K562 (cell line): ENCODE measurements around the gene MAST4. TPM values are rescaled to one million over a fixed set of nuclear protein-coding genes. Genes with fewer than 3 reads are reported as not detected.

ENCODE experiments used
- ATAC-seq: fragments of 200-7000 bp; cut with Tn5 transposase; 3 replicates; pipeline ENCODE4 v1.9.1; 2020; ENCODE audit warnings: moderate library complexity
- BruUV-seq: library from RNA; stranded (reverse); fragments of 400-500 nt; replicated peaks from 2 replicates; lab custom pipeline; 2021; lab: Mats Ljungman, UMichigan
- CTCF ChIA-PET: fragments of 300-600 bp; formaldehyde crosslinking; extraction: SDS; loops from one replicate; lab custom pipeline; 2021; ENCODE audit warnings: low intra/inter-chr PET ratio; lab: Yijun Ruan, JAX
- POLR2A ChIA-PET: fragments of 300-600, 350-650 bp; sonication (Branson Sonifier 250); formaldehyde crosslinking; extraction: SDS; loops from one replicate; lab custom pipeline; 2021; ENCODE audit warnings: antibody characterized with exemption, inconsistent platforms; lab: Yijun Ruan, JAX
- DNase-seq, 4 experiments: peaks; one replicate each; pipeline versions ENCODE4 v3.0.0 to v3.0.0-alpha.2; 2011 to 2018; ENCODE audit warnings: low spot score in 3 of 4, mixed read lengths in 3 of 4; ENCODE audit errors: extremely low read depth in 1 of 4
- FAIRE-seq: peaks from 2 replicates; lab custom pipeline; 2011; peaks lifted over from hg19 to GRCh38; lab: Jason Lieb, UNC
- H2AFZ ChIP-seq: 2 replicates; pipeline ENCODE4 v1.6.0; 2011; ENCODE audit warnings: low read depth, low read length, control low read depth, inconsistent platforms
- H3K27ac ChIP-seq: fragments of 200-600 bp; 3 replicates; pipeline ENCODE4 v1.8.0; 2011; ENCODE audit warnings: low read depth, mild to moderate bottlenecking, control low read depth, inconsistent platforms, low read length, moderate library complexity, mixed read lengths; ENCODE audit errors: extremely low read depth
- H3K27me3 ChIP-seq, 2 experiments: fragments of 300-600 bp in 1 of 2; 2 replicates in 1 of 2; 3 replicates in 1 of 2; pipeline versions ENCODE4 v1.6.0 to v1.8.0; 2011; ENCODE audit warnings: inconsistent platforms in 2 of 2, low read length in 2 of 2, mild to moderate bottlenecking in 1 of 2, mixed read lengths in 1 of 2, moderate library complexity in 1 of 2; ENCODE audit not compliant: control insufficient read depth in 2 of 2, insufficient read depth in 2 of 2
- H3K36me3 ChIP-seq: fragments of 300-600 bp; 3 replicates; pipeline ENCODE4 v1.8.0; 2011; ENCODE audit warnings: mild to moderate bottlenecking, low read length, inconsistent platforms; ENCODE audit not compliant: control insufficient read depth, insufficient read depth
- H3K4me1 ChIP-seq, 2 experiments: fragments of 200-600 bp in 1 of 2; replicated peaks in 1 of 2; 2 replicates in 1 of 2; 3 replicates in 1 of 2; pipeline versions ENCODE4 v1.5.1 to v1.8.0; 2011; ENCODE audit warnings: inconsistent platforms in 2 of 2, low read length in 2 of 2, mild to moderate bottlenecking in 1 of 2, mixed read lengths in 1 of 2, moderate library complexity in 1 of 2; ENCODE audit not compliant: control insufficient read depth in 2 of 2, insufficient read depth in 2 of 2
- H3K4me2 ChIP-seq: 2 replicates; pipeline ENCODE4 v1.6.1; 2011; ENCODE audit warnings: low read length, control low read depth, inconsistent platforms, mixed read lengths; ENCODE audit not compliant: insufficient read depth
- H3K4me3 ChIP-seq: fragments of 200-600 bp; sonication (generic), shearing (Covaris generic); 2 replicates; pipeline ENCODE4 v1.5.1; 2016; ENCODE audit warnings: control low read depth, inconsistent platforms
- H3K79me2 ChIP-seq: fragments of 200-600 bp; 3 replicates; pipeline ENCODE4 v1.8.0; 2011; ENCODE audit warnings: low read length, inconsistent platforms; ENCODE audit not compliant: control insufficient read depth, insufficient read depth
- H3K9ac ChIP-seq, 2 experiments: 2 replicates each; pipeline versions ENCODE4 v1.6.0 to v1.6.1; 2011; ENCODE audit warnings: low read depth in 2 of 2, low read length in 2 of 2, control low read depth in 1 of 2, inconsistent platforms in 1 of 2, mild to moderate bottlenecking in 1 of 2, mixed read lengths in 1 of 2; ENCODE audit not compliant: insufficient read depth in 1 of 2
- H3K9me1 ChIP-seq: one replicate; pipeline ENCODE4 v1.6.0; 2011; ENCODE audit warnings: inconsistent platforms, mild to moderate bottlenecking, low read length, moderate library complexity; ENCODE audit not compliant: control insufficient read depth, insufficient read depth
- H3K9me3 ChIP-seq: replicated peaks from 2 replicates; pipeline ENCODE4 v1.5.1; 2011; ENCODE audit warnings: low read depth, low read length, inconsistent platforms; ENCODE audit not compliant: control insufficient read depth, insufficient read depth
- H4K20me1 ChIP-seq: replicated peaks from 2 replicates; pipeline ENCODE4 v1.6.1; 2011; ENCODE audit warnings: low read length, inconsistent platforms, mixed read lengths; ENCODE audit not compliant: control insufficient read depth, insufficient read depth
- CBX2 ChIP-seq: fragments of 200-600 bp; sonication (generic); IDR thresholded peaks from one replicate; pipeline ENCODE4 v1.6.1; 2012; ENCODE audit warnings: mild to moderate bottlenecking, low read length, inconsistent platforms; ENCODE audit not compliant: insufficient read depth, poor library complexity, severe bottlenecking
- DEAF1 ChIP-seq: fragments of 450-650 bp; formaldehyde crosslinking; IDR thresholded peaks from 2 replicates; pipeline ENCODE4 v1.4.0; 2020; ENCODE audit warnings: mild to moderate bottlenecking, moderate library complexity
- MXD1 ChIP-seq: fragments of 250-450 bp; sonication (Bioruptor Pico); IDR thresholded peaks from 2 replicates; pipeline ENCODE4 v1.8.0; 2021; ENCODE audit warnings: borderline replicate concordance, mild to moderate bottlenecking, moderate library complexity; ENCODE audit not compliant: poor library complexity, severe bottlenecking
- SP2 ChIP-seq: IDR thresholded peaks from 2 replicates; pipeline ENCODE4 v1.6.1; 2011; ENCODE audit warnings: mild to moderate bottlenecking, low read depth, low read length, moderate library complexity; ENCODE audit not compliant: poor library complexity, severe bottlenecking; ENCODE audit errors: extremely low read depth
- SPI1 ChIP-seq: IDR thresholded peaks from 2 replicates; pipeline ENCODE4 v1.6.1; 2011; ENCODE audit warnings: low read depth, low read length, control low read depth, borderline replicate concordance
- USF1 ChIP-seq: sonication (generic); formaldehyde crosslinking; IDR thresholded peaks from 2 replicates; pipeline ENCODE4 v1.9.0; 2022; ENCODE audit warnings: mild to moderate bottlenecking, missing genetic modification reagents
- ZNF507 ChIP-seq: conservative IDR thresholded peaks from 2 replicates; pipeline ENCODE4 v1.6.1; 2017; ENCODE audit warnings: missing genetic modification characterization, missing compliant biosample characterization
- ZNF639 ChIP-seq, 2 experiments: fragments of 200-800 bp in 1 of 2; sonication (Bioruptor generic) in 1 of 2; sonication (generic) in 1 of 2; formaldehyde crosslinking in 1 of 2; IDR thresholded peaks in 1 of 2; conservative IDR thresholded peaks in 1 of 2; 2 replicates each; pipeline versions ENCODE4 v1.5.0 to v1.6.1; 2016 to 2020; ENCODE audit warnings: missing compliant biosample characterization in 1 of 2, missing genetic modification characterization in 1 of 2, missing genetic modification reagents in 1 of 2
- WGBS: fragments of 100-300 bp; shearing (Covaris generic); methylation state at CpG from one replicate; pipeline ENCODE4 v1.1.6; 2016; ENCODE audit warnings: low coverage, mixed read lengths; ENCODE audit not compliant: insufficient coverage; ENCODE audit errors: missing lambda C conversion rate; 5-methylcytosine and 5-hydroxymethylcytosine counted together
- in situ Hi-C: fragments of 300-500 bp; cut with MboI; formaldehyde crosslinking; loops from 4 replicates; pipeline ENCODE4 v1.15.0; 2018; ENCODE audit warnings: inconsistent platforms, mixed read lengths
- intact Hi-C: fragments of 100-400 bp; cut with micrococcal nuclease; formaldehyde crosslinking; loops from 2 replicates; pipeline ENCODE4 v1.14.2; 2022
- polyA plus RNA-seq, 8 experiments: library from polyadenylated mRNA; depleted of rRNA in 4 of 8; stranded (reverse) in 5 of 8; unstranded in 3 of 8; fragments of >200 nt; fragmentation: Nextera tagmentation in 2 of 8; fragmentation: Illumina TruSeq in 1 of 8; extraction: Ambion mirVana in 2 of 8; extraction: Trizol in 1 of 8; gene quantifications; 2 replicates each; pipeline versions ENCODE4 v1.2.1 to v1.2.3, GENCODE V29; 2011 to 2014; ENCODE audit warnings: inconsistent platforms in 1 of 8, missing spikeins in 1 of 8
- total RNA-seq, 7 experiments: library from RNA; depleted of rRNA in 6 of 7; stranded (reverse); fragments of >200 nt in 6 of 7; fragmentation: Illumina TruSeq in 2 of 7; extraction: Trizol in 2 of 7; gene quantifications; 2 replicates each; pipeline versions ENCODE4 v1.2.1 to v1.2.3, GENCODE V29; 2011 to 2021; ENCODE audit warnings: low replicate concordance in 1 of 7

MAST4 gene
- total and polyA plus RNA-seq, 9 of the 15 experiments (the other 6 are each of a cell fraction or from before 2014, with no cell fraction given), result 0.88 to 10.1 (median 5.2) TPM

GRCh38 chr5:66652818-66653217 is 56.6 kb downstream of the MAST4 start:
- no peaks in the 10 kb centered on the region for H3K9me3 ChIP-seq
- intact Hi-C loops (no loop called here), in situ Hi-C loops (no loop called here)
- TF ChIP-seq ZNF507 (no peak), USF1 (no peak), SPI1 (no peak), MXD1 (no peak), CBX2 (no peak), DEAF1 (no peak), SP2 (no peak), ZNF639 (CRISPR knock-in tag; conservative IDR thresholded peaks at IDR 0.05 in 1 of 2, IDR thresholded peaks at IDR 0.05 in 1 of 2) (no peak)
- H3K27ac ChIP-seq, result no peak overlapping the region
- H3K36me3 ChIP-seq, result no peaks in the 10 kb centered on the region
- H2AFZ ChIP-seq, result no peak overlapping the region
- no peaks in the 10 kb centered on the region for H3K79me2 ChIP-seq
- 0% methylated on average over 3 of the region's 3 CpGs for WGBS
- H3K4me1 ChIP-seq, result no peaks in the 10 kb centered on the region
- no peaks in the 10 kb centered on the region for H4K20me1 ChIP-seq
- no peak overlapping the region for H3K4me2 ChIP-seq
- H3K9ac ChIP-seq, result no peak overlapping the region
- no peaks in the 10 kb centered on the region for H3K9me1 ChIP-seq
- ChIA-PET CTCF (no interaction called here), POLR2A (interaction anchor here (0.6 kb wide), 1 partner anchor 449 kb away, joined by 3 read pairs; no protein-coding TSS in a partner anchor)
- BruUV-seq, result no TSS peak
- H3K27me3 ChIP-seq, result no peaks in the 10 kb centered on the region
- no peak for ATAC-seq
- no peak for DNase-seq
- FAIRE-seq, result no peak
- no peak overlapping the region for H3K4me3 ChIP-seq
